Breast epithelium (tissue), 3 donors: Measurements from ENCODE around the gene MYO18B.

ENCODE experiments used
- POLR2A ChIP-seq: fragments of 450-650 bp; IDR thresholded peaks from one replicate; pipeline ENCODE4 v1.6.1; 2016; ENCODE audit warnings: antibody characterized with exemption, mild to moderate bottlenecking, moderate library complexity
- POLR2AphosphoS5 ChIP-seq, 3 donors: sonication (generic); formaldehyde crosslinking; IDR thresholded peaks; one replicate each; pipeline ENCODE4 v1.6.1; 2017; ENCODE audit warnings: antibody characterized with exemption in 3 of 3
- TF ChIP-seq, protein P1 (sequence below), 3 donors: fragments of 450-650 bp; IDR thresholded peaks; one replicate each; pipeline ENCODE4 v1.5.1; 2016 to 2017; ENCODE audit warnings: antibody characterized with exemption in 3 of 3, mild to moderate bottlenecking in 3 of 3, moderate library complexity in 3 of 3

GRCh38 chr22:25961699-25962098, 219.7 kb downstream of the MYO18B start:
- TF ChIP-seq, protein P1, sequence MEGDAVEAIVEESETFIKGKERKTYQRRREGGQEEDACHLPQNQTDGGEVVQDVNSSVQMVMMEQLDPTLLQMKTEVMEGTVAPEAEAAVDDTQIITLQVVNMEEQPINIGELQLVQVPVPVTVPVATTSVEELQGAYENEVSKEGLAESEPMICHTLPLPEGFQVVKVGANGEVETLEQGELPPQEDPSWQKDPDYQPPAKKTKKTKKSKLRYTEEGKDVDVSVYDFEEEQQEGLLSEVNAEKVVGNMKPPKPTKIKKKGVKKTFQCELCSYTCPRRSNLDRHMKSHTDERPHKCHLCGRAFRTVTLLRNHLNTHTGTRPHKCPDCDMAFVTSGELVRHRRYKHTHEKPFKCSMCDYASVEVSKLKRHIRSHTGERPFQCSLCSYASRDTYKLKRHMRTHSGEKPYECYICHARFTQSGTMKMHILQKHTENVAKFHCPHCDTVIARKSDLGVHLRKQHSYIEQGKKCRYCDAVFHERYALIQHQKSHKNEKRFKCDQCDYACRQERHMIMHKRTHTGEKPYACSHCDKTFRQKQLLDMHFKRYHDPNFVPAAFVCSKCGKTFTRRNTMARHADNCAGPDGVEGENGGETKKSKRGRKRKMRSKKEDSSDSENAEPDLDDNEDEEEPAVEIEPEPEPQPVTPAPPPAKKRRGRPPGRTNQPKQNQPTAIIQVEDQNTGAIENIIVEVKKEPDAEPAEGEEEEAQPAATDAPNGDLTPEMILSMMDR (IDR thresholded peaks at IDR 0.05): no peak
- TF ChIP-seq POLR2A (no peak), POLR2AphosphoS5 (IDR thresholded peaks at IDR 0.05) (no peak)
